ENCODE data around the gene TAB2.

Gene TAB2

DNA sequence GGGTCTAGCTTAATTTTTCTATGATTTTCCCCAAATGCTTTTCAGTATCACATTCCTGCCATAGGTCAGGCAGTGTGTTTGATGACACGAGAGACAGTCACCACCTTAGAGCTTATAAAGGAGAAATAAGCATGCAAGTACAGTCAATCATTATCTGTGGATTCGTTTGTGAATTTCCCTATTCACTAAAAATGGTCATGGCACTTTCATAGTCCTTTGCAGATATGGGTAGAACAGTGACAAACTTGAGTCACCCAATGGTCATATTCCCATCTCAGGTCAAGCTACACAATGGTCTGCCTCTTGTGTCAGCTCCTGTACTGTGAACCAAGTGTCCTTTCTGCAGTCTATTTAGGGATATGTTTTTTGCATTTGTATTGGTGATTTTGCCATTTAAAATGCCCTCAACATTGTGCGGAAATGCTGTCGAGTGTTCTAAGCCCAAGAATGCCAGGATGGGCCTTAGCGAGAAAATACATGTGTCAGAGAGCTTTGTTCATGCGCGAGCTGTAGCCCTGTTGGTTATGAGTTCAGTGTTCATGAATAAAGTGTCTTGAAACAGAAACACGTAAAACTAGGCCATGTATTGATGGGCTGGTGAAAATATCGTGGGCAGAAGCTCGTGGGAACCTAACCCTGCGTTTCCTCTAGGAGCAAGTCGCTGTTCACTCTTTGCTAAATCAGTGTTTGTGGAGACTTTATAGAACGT is 102.3 kb downstream of the TAB2 start:
- DNase-seq (ENCODE audit: low spot score) = no peak

DNA sequence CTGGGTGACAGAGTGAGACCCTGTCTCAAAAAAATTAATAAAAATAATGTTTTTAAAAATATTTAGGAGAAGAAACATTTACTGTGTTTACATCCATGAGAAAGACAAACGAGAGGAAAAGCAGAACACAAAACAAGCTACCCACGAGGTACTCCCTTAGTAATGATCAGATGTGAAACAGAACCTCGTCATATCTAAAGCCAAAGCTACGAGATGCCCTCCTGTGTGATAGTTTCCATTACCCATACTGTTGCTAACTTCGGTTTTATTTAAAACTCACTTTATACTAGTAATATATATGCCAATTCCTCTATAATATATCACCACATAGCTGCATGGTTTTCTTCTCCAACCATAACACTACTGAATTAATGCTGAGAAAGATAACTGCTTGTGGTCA is 103.6 kb downstream of the TAB2 start:
- DNase-seq (ENCODE audit: low spot score) = no peak

DNA sequence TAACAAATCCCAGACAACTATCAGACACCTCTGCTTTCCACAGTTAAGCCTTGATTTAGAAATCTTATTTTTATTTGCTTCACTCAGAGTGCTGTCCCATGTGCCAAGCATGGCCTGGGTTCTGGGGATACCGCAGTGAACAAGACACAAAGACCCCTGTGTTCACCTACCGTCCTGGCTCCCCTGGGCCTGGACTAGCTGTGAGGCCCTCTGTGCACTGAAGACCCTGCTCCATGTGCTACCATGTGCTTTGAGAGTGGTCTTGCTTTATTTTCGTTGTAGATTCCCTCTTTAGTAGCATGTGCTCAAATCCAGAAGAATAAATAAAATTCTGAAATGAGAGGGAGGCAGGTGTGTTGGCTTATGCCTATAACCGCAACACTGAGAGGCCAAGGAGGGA is 105.1 kb downstream of the TAB2 start:
- no peak for DNase-seq (ENCODE audit: low spot score)

DNA sequence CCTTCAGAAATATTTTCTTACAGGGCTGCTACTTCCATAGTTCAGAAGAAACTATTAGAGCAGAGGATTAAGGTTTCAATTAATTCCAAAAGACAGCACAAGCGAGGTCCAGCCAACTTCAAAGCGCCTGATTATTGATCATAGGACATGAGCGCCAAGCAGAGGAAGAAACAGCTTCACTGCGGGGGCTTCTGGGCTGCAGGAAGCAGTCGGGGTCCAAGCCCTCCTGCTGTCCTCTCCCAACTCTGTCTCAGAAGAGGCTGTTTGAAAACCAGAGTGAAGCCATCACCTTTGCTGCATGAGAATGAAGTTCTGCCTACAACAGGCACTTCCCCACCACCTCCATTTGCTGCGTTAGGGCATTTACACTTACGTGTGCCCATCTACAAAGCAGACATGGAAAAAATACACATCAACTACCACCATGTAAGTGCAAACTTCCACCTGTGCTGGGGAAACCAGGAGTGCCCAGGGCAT is 106.5 kb downstream of the TAB2 start:
- DNase-seq (ENCODE audit: low spot score) = no peak

DNA sequence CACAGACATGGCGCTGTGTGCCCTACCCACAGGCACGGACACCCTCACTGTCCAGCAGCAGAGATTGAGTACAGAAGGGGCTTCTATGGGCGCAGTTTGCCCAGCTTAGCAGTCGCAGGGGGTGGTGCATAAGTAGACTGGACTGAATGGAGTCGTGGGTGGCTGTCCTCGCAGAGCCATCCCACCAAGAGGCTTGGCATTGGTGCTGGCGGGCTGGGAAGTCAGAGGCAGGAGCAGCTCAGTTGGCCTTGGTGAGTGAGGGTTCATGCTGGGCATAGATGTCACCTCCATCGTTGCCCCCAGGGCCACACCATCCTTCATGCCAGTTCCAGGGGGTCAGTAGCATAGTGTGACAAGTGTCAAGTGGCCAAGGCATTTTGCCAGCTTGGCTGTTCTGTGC is 107.7 kb downstream of the TAB2 start:
- DNase-seq (ENCODE audit: low spot score) = no peak

DNA sequence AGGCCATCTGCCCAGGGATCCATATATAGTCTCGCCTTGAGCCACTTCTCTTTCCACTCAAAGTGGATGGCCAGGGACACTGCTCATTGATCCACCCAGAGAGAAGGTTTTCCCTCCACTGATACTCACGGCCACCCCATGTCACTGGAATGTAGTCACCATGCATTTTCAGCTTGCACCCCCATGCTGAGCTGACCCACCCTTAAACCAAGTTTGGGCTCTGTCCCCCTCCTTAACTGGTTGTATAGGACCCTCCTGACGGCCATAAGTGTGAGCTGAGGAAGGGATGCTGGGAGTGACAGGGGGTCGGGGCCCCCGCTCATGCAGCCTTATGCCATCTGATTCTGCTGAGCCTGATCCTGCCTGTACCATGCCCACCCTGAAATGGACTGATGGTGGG is 108.2 kb downstream of the TAB2 start:
- no peak for DNase-seq (ENCODE audit: low spot score)

DNA sequence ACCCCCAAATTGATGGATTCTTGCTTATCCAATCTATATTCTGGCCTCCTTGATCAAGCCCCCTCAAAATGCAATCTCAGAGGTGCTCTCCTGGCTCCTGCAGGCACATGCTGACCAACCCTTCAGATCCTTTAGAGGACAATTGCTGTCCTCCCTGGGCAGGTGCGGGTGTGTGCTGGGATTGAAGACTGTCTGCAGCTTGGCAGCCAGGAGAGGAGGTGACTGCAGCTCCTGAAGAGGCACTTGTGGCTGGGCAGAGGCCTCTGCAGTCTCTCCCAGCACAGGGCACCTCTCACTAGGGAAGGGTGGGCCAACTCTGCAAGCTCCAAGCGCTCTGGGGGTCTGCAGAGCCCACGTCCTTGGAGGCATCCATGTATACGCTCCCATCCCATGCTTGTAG is 111.1 kb downstream of the TAB2 start:
- no peak for DNase-seq (ENCODE audit: low spot score)

DNA sequence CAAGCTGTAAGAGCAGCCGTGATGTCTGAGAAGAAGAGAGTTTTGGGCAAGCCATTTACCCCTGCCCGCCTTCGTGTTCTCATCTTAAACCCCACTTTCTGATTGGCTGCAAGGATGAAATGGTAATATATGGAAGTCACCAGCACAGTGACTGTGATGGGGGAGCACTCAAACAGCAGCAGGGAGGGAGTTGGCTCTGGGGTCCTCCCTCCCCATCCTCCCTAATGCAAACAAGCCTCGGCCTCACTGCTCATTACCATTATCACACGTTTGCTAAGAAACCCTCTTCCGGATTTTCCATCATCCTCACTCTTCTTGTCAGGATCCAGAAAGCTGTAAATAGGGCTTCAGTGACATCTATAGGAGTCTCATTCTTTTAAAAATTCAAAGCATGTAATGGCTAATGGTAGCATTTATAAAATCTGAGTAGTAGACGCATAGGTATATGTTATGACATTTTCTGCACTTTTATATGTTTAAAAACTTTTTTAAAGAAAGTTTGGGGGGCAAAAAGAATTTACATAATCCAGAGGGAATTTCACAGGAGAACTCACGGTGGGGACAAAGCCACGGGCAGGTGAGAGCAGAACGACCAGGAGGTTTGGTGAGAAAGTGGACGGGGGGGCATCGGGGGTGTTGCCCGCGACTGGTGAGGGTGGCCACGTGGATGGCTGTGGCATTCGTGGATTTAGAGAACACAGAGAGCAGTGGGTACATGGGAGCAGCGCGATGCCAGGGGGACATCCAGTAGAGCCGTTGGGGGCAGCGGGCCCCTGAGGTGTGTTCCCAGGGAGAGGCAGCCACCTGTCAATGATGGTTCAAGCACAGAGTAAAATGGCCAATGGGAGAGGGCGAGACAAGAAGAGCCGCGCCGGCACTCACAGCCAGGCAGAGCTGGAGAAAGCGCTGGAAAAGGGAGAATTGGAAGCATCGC is 112.2 kb downstream of the TAB2 start:
- DNase-seq (ENCODE audit: low spot score) = no peak

DNA sequence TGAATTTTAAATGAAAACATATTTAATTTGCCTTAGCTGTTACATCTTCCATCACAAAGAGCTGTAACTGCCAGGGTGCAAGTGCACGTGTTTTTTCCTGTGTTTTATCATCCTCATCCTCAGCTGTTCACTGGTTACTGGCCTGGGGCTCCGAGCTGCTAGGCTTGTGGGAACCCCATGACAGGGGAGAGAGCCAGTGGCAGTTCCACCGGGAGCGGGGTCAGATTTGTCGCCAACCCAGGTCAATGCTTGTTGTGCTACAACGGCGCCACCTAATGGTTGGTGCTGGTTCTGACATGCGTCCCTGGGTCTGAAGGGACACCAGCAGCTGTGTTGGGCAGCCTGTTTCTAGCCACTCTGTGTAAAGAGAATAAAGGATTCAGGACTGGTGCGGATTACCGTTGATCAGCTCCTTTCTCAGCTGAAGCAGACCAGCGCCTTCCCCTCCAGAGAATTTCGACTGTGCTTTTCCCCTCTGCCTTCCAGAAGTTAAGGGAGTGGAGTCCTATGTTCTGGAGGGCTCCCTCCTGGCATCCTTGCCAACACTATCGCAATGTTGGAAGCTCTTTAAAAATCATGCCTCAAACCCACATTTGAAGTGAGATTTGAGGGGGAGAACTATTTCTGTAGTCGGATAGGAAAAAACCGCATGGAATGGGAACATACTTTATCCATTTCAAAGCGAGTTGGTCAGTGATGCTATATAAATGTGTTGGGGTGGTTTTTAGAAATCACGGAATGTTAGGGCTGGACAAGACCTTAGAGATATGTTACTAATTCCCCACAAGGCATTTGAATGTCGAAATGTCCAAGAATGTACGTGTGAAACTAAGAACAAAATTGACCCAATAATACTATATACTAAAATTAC is 114.6 kb downstream of the TAB2 start:
- peak; percentile 96 for DNase-seq (ENCODE audit: low spot score)

DNA sequence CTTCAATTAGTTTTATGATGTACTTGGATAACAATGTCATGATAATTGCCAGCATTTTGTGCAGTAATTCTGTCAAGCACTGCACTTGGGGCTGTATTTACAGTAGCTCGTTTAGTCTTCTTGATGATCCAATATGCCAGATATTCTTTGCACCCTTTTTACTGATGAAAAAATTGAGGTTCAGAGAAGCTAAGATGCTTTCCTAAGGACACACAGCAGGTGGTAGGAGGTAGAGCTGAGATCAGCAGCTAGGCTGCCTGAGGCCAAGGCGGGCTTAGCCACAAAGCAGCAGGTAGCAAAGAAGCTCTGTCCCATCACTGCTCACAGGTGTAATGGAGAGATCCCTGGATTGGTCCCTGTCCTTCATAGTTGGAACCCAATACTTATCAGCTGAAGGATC is 115.9 kb downstream of the TAB2 start:
- DNase-seq (ENCODE audit: low spot score) = no peak

DNA sequence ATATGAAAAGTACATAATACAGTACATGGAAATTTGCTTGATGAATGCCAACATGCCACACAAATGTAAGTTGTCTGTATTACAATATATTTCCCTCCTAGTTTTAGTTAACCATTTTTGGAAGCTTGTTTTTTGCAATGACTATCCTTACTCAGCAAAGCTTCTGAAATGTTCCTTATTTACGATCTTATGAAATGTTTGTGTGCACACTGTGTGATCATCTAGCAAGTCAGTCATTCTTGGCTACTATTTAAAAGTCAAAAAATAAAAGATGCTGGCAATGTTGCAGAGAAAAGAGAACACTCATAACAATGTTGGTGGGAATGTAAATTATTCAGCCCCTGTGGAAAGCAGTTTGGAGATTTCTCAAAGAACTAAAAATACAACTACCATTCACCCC is 116.4 kb downstream of the TAB2 start:
- DNase-seq (ENCODE audit: low spot score) = no peak

DNA sequence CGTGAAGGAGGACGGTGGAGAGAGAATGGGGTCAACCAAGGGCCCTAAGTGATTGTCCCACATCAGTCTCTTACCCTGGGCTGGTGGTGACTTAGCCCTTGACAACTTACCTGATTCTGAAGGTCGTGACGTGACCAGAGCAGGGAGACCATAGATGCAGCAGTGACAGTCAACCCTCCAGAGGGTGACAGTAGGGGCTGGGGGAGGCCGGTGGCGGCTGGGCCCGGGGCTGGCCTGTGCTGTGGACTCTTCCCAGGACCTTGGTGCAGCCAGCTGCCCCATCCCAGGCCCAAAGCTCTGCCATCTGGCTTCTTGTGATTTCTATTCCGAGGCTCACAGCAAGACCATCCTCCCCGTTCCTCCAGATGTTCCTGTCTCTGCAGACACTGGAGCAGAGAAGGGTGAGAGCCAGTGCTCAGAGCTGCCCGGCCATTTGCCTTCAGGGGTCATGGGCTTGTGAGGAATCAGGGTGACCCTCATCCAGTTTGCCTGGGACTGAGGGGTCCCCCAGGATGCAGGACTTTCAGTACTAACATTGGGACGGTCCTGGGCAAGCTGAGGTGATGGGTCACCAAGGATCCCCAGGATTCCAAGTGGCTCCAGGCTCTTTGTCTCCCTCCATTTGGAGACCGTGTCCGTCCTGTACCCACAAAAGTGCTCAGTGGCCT is 118.5 kb downstream of the TAB2 start:
- DNase-seq (ENCODE audit: low spot score) = no peak

DNA sequence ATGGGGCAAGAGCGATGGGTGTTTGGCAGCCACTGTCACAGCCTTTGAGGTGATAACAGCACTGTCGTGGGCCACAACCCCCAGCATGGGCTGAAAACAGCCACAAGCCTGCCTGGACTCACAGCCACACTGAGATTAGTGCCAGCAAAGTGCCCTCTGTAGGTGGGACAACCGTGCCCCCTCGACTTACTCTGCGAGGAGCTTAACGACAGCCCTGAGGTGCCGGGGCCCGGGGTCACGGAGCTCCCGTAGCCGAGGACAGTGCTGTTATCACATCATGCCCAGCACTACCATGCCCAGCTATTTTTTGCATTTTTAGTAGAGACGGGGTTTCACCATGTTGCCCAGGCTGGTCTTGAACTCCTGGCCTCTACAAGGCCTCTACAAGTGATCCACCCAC is 119.1 kb downstream of the TAB2 start:
- DNase-seq (ENCODE audit: low spot score) = no peak

DNA sequence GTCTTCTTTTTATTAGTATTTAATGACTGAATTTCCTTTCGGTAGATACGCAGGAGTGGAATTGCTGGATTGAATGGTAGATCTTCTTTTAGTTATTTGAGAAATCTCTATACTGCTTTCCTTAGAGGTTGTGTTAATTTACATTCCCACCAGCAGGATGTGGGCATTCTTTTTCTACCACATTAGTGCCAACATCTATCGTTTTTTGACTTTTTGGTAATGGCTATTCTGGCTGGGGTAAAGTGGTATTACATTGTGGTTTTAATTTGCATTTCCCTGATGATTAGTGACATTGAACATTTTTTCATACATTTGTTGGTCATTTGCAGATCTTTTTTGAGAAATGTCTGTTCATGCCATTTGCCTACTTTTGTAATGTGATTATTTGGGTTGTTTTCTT is 119.7 kb downstream of the TAB2 start:
- no peak for DNase-seq (ENCODE audit: low spot score)

DNA sequence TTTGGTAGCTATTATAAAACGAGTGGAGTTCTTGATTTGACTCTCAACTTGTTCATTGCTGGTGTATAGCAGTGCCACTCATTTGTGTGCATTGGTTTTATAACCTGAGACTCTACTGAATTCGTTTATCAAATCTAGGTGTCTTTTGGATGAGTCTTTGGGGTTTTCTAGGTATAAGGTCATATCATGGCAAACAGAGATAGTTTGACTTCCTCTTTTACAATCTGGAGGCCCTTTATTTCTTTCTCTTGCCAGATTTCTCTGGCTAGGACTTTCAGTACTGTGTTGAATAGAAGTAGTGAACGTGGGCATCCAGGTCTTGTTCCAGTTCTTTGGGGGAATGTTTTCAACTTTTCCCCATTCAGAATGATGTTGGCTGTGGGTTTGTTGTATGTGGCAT is 121.3 kb downstream of the TAB2 start:
- no peak for DNase-seq (ENCODE audit: low spot score)

DNA sequence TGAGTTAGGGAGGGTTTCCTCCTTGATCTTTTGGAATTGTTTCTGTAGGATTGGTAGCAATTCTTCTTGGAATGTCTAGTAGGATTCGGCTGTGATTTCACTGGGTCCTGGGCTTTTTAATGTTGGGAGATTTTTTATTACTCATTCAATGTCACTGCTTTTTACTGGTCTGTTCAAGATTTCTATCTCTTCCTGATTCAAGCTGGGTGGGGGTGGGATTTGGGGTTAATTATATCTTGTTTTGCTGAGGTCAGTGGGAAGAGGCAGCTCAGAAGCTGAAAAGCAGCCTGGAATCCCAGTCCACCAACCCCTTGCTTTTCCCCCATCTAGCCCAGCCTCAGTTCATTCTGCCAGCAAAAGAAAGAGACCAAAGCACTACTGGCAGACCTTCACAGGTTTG is 122.1 kb downstream of the TAB2 start:
- no peak for DNase-seq (ENCODE audit: low spot score)

DNA sequence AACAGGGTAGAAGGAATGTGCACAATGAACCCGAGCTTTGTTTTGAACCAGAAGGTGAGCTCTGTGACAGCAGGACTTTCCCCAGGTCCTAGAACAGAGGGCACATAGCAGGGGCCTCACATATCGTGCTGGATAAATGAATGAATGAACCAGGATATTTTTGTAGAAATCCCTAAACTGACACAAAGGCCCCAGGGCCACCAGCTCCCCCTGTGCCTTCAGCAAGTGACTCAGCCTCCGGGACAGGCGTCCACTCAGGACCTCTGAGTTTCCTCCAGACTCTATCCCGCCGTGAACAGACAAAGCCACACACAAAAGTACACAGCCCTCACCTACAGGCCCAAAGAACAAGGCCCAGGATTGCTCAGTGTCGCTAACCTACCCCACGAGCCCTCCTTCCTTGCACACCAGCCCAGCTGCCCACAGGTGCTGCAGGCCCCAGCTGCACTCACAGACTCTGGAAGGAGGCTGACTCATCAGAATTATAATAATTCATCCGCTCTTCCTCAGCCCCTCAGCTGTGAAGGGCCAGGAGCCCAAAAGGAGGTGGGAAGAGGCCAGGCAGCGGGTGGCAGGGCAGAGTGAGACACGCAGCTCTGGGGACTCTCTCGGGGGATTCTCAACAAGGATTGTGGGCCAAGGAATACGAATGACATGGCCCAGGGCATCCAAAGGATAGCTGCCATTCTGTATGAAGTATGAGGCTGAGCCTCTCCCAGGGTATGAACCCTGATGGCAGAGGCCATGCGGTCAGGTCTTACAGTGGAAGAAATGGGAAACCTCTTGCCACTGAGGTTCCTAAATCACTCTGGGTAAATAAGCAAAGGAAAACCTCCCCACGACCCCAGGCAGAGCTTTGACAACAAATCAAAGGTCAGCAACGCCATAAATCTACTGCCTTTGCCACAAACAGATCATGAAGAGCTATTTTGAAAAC is 123.5 kb downstream of the TAB2 start:
- DNase-seq (ENCODE audit: low spot score) = no peak

DNA sequence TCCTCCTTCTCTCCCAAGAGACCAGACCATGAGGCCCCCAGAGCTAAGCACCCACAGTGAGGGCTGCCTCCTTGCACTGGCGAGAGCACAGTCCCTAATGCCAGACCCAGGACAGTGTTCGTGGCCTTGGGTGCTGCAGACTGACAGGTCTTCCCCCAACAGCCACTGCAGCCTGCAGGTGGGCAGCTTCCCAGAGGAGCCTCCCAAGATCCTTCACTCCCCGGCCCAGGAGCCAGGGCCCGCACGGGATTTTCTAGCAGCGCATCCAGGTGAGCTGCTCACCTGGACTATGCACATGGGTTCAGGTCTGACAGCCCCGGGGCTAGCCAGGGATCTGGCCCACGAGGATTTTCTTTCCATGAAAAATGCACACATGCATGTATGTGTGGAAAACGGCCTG is 124.2 kb downstream of the TAB2 start:
- no peak for DNase-seq (ENCODE audit: low spot score)

DNA sequence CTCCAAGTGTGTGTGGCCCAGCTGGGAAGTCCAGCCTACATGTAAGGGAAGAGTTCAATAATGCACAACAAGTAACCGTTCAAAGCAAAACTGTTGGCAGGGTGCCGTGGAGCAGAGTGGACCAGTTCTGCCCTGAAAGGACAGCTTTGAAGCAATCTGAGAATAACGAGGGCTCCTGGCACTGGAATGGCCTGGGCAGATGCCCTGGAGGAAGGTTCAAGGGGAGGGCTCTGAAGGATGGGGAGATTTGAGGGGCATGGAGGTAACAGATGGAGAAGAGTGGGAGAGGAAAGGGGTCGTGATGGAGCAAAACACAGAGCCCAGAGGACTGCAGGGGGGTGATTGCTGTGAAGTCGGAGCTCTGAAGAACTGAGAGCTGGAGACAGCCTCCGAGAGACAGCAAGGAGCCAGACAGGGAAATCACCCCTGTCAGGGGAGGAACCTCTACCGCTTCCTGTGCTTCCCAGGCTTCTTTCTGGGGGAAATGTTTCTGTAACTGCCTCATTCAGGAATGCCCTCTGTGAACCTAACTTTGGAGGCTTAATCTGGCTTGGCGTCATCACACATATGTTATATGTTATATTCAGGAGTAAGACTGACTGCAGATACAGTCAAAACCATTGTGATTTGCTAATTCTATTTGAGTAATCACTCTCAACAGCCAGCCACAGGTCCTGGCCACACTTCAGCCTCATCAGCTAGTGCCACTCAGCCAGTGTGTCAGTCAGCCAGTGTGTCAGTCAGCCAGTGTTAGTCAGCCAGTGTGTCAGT is 126.1 kb downstream of the TAB2 start:
- DNase-seq (ENCODE audit: low spot score) = no peak

Measured in iPS-NIHi11 (cell line).